DND-41 (cell line): ENCODE measurements around the gene DAD1.
"Not testable (repeated sequence)": the region's sequence is repeated elsewhere in the genome, so short reads cannot be mapped to it uniquely, and the experiment has no call there.

Experiments used
- ATAC-seq: fragments of 200-7000 bp; cut with Tn5 transposase; 3 replicates; pipeline ENCODE4 v1.9.1; 2021; ENCODE audit warnings: low read depth; ENCODE audit not compliant: insufficient read depth
- DNase-seq: peaks from one replicate; pipeline ENCODE4 v3.0.0-alpha.2; 2020
- H2AFZ ChIP-seq: 2 replicates; pipeline ENCODE4 v1.6.0; 2012; ENCODE audit warnings: low read depth, low read length
- H3K27ac ChIP-seq: 2 replicates; pipeline ENCODE4 v1.5.1; 2012; ENCODE audit warnings: low read length, inconsistent platforms
- H3K27me3 ChIP-seq: fragments of 200-600 bp; sonication (generic); 2 replicates; pipeline ENCODE4 v1.6.0; 2012; ENCODE audit warnings: low read length, mild to moderate bottlenecking, inconsistent platforms; ENCODE audit not compliant: insufficient read depth, poor library complexity
- H3K36me3 ChIP-seq: 2 replicates; pipeline ENCODE4 v1.5.1; 2012; ENCODE audit warnings: low read length, inconsistent platforms; ENCODE audit not compliant: insufficient read depth
- H3K4me1 ChIP-seq: 2 replicates; pipeline ENCODE4 v1.5.1; 2012; ENCODE audit warnings: mild to moderate bottlenecking, low read length; ENCODE audit not compliant: insufficient read depth
- H3K4me2 ChIP-seq: 2 replicates; pipeline ENCODE4 v1.6.0; 2012; ENCODE audit warnings: mild to moderate bottlenecking, moderate library complexity, low read length, inconsistent platforms; ENCODE audit not compliant: insufficient read depth
- H3K4me3 ChIP-seq, 2 experiments: fragments of 200-600 bp in 1 of 2; shearing (Covaris generic) in 1 of 2; 2 replicates each; pipeline ENCODE4 v1.5.1; 2012 to 2016; ENCODE audit warnings: inconsistent platforms in 2 of 2, low read length in 2 of 2, mild to moderate bottlenecking in 2 of 2, low read depth in 1 of 2, moderate library complexity in 1 of 2
- H3K79me2 ChIP-seq: 2 replicates; pipeline ENCODE4 v1.6.0; 2012; ENCODE audit warnings: low read length, inconsistent platforms; ENCODE audit not compliant: insufficient read depth
- H3K9ac ChIP-seq: 2 replicates; pipeline ENCODE4 v1.6.0; 2012; ENCODE audit warnings: low read depth, mild to moderate bottlenecking, inconsistent platforms, low read length, moderate library complexity
- H3K9me3 ChIP-seq: 2 replicates; pipeline ENCODE4 v1.5.1; 2012; ENCODE audit warnings: low read length, moderate library complexity, mild to moderate bottlenecking, inconsistent platforms; ENCODE audit not compliant: insufficient read depth, severe bottlenecking
- H4K20me1 ChIP-seq: 2 replicates; pipeline ENCODE4 v1.6.0; 2012; ENCODE audit warnings: low read length; ENCODE audit not compliant: insufficient read depth
- EZH2 ChIP-seq: IDR thresholded peaks from 3 replicates; pipeline ENCODE4 v1.6.1; 2012; ENCODE audit warnings: borderline replicate concordance, low read depth, mild to moderate bottlenecking, moderate library complexity, low read length, inconsistent platforms; ENCODE audit not compliant: severe bottlenecking
- TF ChIP-seq, protein P1 (sequence below): IDR thresholded peaks from 2 replicates; pipeline ENCODE4 v1.5.1; 2012; ENCODE audit warnings: borderline replicate concordance, low read length, moderate library complexity, mild to moderate bottlenecking; ENCODE audit not compliant: poor library complexity, severe bottlenecking; ENCODE audit errors: extremely low read depth

The DAD1 gene

DNA sequence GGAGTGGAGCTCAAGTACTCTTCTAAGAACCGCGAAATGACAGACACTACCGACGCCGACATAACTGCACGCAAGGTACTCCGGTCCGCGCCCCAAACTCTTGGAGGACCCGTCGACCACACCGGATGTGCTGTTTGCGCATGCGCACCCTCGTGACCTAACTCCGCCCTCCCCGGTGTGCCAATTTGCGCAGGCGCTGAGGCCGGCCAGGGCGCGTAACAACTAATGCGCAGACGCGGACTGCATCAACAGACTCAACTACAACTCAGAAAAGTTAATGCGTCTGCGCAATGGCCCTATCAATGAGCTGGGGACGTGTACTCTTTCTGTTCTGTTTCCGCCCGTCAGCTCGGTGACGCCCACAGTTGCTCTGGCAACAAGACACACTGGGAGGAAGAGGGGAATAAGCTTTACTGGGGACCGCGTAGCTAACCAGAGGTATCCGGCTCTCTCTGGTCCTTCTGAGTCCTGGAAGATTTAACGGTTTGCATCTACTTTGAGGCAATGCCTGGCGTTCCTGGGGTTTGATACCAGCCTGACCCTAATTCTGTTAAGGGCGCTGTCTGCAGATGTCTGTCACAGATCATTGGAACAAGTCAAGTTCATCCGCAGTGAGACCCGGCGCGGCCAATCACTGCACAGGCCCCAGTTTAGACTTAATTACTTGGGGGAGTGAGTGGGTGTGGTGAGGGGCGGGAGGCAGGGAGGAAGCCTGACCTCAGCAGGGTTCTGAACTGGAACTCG, at the start of gene DAD1:
TSS of gene DAD1 (minus strand) at position 129 of the 744 bp plus-strand sequence. CDS start at position 62, 67 bp downstream.
- Histone ChIP-seq H4K20me1 (peaks cover 3% of the 10 kb centered on the region), H2AFZ (peak within 1 kb of the TSS; percentile 98), H3K79me2 (peaks cover 41% of the 10 kb centered on the region), H3K27ac (peak within 1 kb of the TSS; percentile 90), H3K27me3 (peaks cover 14% of the 10 kb centered on the region), H3K4me3 (peak within 1 kb of the TSS; percentile 80 to 87), H3K4me1 (peaks cover 31% of the 10 kb centered on the region), H3K9me3 (no peaks in the 10 kb centered on the region), H3K9ac (peak within 1 kb of the TSS; percentile 81), H3K36me3 (no peaks in the 10 kb centered on the region; the same call in 1 of the 2 replicates), H3K4me2 (peak within 1 kb of the TSS; percentile 77)
- TF ChIP-seq, protein P1, sequence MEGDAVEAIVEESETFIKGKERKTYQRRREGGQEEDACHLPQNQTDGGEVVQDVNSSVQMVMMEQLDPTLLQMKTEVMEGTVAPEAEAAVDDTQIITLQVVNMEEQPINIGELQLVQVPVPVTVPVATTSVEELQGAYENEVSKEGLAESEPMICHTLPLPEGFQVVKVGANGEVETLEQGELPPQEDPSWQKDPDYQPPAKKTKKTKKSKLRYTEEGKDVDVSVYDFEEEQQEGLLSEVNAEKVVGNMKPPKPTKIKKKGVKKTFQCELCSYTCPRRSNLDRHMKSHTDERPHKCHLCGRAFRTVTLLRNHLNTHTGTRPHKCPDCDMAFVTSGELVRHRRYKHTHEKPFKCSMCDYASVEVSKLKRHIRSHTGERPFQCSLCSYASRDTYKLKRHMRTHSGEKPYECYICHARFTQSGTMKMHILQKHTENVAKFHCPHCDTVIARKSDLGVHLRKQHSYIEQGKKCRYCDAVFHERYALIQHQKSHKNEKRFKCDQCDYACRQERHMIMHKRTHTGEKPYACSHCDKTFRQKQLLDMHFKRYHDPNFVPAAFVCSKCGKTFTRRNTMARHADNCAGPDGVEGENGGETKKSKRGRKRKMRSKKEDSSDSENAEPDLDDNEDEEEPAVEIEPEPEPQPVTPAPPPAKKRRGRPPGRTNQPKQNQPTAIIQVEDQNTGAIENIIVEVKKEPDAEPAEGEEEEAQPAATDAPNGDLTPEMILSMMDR = no peak
- ATAC-seq = peak; percentile 97
- DNase-seq = peak; percentile 99

DNA sequence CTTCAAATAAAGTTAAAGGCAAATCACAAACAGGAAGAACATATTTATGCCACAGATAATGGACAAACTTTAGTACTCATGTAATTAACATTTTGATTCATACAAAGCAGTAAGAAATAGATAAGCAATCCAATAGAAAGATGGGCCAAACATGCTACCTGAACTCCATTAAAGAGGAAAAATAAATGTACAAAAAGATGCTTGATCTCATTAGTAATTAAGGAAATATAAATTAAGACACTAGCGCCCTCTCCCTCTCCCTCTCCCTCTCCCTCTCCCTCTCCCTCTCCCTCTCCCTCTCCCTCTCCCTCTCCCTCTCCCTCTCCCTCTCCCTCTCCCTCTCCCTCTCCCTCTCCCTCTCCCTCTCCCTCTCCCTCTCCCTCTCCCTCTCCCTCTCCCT, 47.0 kb upstream of the DAD1 start:
- not testable (repeated sequence) for H3K9me3 ChIP-seq, H3K4me2 ChIP-seq, H3K27me3 ChIP-seq, H4K20me1 ChIP-seq, H3K9ac ChIP-seq, H3K36me3 ChIP-seq, H3K4me3 ChIP-seq, H3K27ac ChIP-seq, H3K4me1 ChIP-seq, DNase-seq, H2AFZ ChIP-seq, ATAC-seq, H3K79me2 ChIP-seq

DNA sequence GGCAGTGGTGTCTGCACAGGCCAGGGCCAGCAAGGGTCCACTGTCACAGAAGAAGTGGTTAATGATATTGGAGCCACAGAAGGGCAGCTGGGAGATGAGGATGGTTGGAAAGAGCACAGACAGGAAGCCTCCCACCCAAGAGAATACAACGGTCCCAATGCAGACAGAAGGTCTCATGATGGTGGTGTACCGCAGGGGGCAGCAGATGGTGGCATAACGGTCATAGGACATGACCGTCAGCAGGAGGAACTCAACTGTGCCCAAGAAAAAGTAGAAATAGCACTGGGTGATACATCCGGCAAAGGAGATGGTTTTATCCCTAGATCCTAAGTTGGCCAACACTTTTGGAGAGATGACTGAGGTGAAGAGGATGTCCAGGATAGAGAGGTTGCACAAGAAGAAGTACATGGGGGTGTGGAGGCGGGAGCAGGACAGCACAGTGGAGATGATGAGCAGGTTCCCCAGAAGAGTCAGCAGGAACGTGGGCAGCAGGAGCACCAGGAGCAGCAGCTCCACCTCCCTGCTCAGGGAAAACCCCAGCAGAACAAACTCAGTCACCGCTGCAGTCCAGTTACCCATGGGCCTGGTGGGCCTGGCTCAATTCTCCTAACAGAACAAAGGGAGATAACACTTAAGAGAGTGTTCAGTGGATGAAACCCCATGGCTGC, 45.3 kb upstream of the DAD1 start:
- no peak for TF ChIP-seq EZH2
- TF ChIP-seq, protein P1 = no peak
- H3K27ac ChIP-seq = no peak overlapping the region
- no peak for ATAC-seq

DNA sequence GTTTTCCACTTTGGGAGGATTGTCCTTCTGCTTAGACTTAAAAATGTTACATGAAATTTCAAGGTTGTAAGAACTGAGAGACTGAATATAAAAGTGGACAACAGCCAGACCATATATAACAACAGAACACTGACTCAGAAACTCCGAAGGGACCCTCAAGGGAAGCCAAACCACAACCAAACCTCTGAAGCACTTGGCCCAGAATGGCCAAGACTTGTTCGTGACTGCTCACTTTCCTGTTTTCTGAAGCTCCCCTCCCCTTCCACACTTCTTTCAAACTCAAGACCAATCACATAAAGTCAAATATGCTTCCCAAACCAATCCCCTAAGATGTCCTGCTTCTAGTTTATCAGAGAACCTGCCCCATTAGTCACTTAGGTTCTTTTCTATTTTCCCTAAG, 41.5 kb upstream of the DAD1 start:
- no peak for ATAC-seq
- no peak overlapping the region for H3K27ac ChIP-seq
- no peak for DNase-seq
- H3K4me2 ChIP-seq = no peak overlapping the region
- H3K4me1 ChIP-seq = no peaks in the 10 kb centered on the region
- TF ChIP-seq EZH2 = no peak
- TF ChIP-seq, protein P1 = no peak
- no peak overlapping the region for H2AFZ ChIP-seq
- H3K4me3 ChIP-seq = no peak overlapping the region
- no peaks in the 10 kb centered on the region for H3K79me2 ChIP-seq
- H3K9ac ChIP-seq = no peak overlapping the region
- no peaks in the 10 kb centered on the region for H3K9me3 ChIP-seq
- H4K20me1 ChIP-seq = no peaks in the 10 kb centered on the region
- H3K27me3 ChIP-seq = peaks cover 11% of the 10 kb centered on the region
- no peaks in the 10 kb centered on the region for H3K36me3 ChIP-seq

More for the DNA sequence above, 45.3 kb upstream of the DAD1 start:
- no peak for DNase-seq
- Histone ChIP-seq H3K4me2 (no peak overlapping the region), H3K9ac (no peak overlapping the region), H3K36me3 (no peaks in the 10 kb centered on the region), H2AFZ (no peak overlapping the region), H3K27me3 (peaks cover 7% of the 10 kb centered on the region), H3K4me1 (no peaks in the 10 kb centered on the region), H3K9me3 (no peaks in the 10 kb centered on the region), H3K79me2 (no peaks in the 10 kb centered on the region), H3K4me3 (no peak overlapping the region), H4K20me1 (no peaks in the 10 kb centered on the region)
